AG10803 (cell line): ENCODE data around the gene OGFRL1.
A peak's percentile ranks its signal among the peaks of the same experiment; 100 is the strongest.

Experiments used
- DNase-seq: peaks from one replicate; pipeline ENCODE4 v3.0.0; 2010; ENCODE audit warnings: low read depth
- H3K4me3 ChIP-seq: 2 replicates; pipeline ENCODE4 v1.5.1; 2011; ENCODE audit warnings: mild to moderate bottlenecking, low read length, control low read depth
- CTCF ChIP-seq: conservative IDR thresholded peaks from 2 replicates; pipeline ENCODE4 v1.5.1; 2011; ENCODE audit warnings: mild to moderate bottlenecking, low read length, control low read depth, inconsistent platforms

The OGFRL1 gene

DNA sequence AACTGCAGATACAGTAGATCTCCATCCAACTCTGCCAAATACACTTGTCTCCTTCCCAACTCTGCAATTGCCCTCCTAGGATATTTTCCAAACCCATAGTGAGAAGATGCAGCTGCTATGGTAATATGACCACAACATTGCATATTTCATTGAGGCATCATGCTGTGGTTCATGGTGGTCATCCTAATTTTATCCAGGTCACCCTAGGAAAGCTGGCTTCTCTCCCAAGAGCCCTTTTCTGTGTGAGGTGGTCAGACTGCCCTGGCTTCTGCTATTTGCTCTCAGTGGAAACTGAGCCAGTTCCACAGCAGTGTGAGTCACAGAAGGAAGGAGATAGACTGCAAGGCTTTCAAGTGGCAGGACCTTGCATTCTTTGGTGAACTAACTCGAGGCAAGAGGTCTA is 5.5 kb downstream of the OGFRL1 start:
- no peak for TF ChIP-seq CTCF
- DNase-seq: peak; percentile 97
- H3K4me3 ChIP-seq: no peak overlapping the region

DNA sequence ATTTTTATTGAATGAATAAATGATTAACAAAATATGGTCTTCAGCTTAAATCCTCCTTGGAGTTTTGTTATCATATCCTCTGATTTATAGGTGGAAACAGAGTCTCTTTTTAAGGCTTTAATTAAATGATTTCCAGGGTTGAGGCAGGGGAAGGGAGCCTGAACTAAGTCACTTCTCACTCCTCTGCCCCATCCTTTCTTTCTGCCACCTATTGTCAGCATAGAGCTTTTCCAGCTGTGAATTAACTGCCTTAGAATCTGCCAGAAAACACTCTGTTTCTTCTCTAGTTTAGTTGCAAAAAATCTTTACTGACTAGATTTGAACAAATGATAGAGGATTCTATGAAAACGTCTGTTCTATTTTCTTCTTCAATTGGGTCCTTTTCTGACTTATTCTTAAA is 9.8 kb downstream of the OGFRL1 start:
- H3K4me3 ChIP-seq: no peak overlapping the region
- DNase-seq: no peak
- no peak for TF ChIP-seq CTCF

- TF ChIP-seq CTCF: no peak
- DNase-seq: peak; percentile 74
- H3K4me3 ChIP-seq: no peak overlapping the region
These were observed 11.2 kb downstream of the OGFRL1 start for GRCh38 chr6:71299541-71300470.

DNA sequence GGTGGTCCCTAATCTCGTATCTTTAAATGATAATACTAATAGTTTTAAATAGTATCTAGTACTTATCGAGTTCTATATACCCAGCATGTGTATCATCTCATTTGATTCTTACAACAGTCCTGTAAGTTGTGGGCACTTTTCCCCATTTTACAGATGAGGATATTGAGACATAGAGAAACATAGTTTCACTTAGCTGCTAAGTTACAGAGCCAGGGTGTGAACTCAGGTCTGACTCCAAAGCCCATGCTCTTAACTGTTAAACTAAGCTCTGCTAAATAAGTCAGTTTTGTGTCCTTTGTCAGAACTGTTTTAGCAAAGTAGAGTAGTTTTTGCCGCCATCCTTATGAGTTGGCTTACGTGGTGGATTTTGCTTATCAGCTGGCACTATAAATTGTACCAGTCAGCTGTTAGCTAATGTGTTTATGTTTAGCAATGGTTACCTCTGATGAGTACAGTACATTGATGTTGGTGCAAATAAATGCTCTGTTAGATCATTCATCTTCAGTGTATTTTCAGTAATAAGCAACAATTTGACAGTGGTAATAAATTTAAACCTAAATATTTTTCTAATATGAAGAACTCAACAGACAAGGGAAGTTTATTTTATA is 12.1 kb downstream of the OGFRL1 start:
- DNase-seq: no peak
- H3K4me3 ChIP-seq: no peak overlapping the region
- no peak for TF ChIP-seq CTCF

DNA sequence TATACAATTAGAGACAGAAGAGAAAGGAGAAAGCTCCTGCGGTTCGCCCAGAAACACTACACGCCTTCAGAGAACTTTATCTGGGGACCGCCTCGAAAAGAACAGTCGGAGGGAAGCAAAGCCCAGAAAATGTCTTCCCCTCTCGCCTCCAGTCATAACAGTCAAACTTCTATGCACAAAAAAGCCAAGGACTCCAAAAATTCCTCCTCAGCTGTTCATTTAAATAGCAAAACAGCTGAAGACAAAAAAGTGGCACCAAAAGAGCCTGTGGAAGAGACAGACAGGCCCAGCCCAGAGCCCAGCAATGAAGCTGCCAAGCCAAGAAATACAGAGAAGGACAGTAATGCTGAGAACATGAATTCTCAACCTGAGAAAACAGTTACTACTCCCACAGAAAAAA is 12.9 kb downstream of the OGFRL1 start:
- DNase-seq: no peak
- TF ChIP-seq CTCF: no peak

GRCh38 chr6:71309656-71310055 is 21.0 kb downstream of the OGFRL1 start:
- DNase-seq: no peak
- H3K4me3 ChIP-seq: no peak overlapping the region
- no peak for TF ChIP-seq CTCF

More for the DNA sequence above, 12.9 kb downstream of the OGFRL1 start:
- no peak overlapping the region for H3K4me3 ChIP-seq

GRCh38 chr6:71310261-71310660 is 21.6 kb downstream of the OGFRL1 start:
- H3K4me3 ChIP-seq: no peak overlapping the region
- DNase-seq: no peak
- TF ChIP-seq CTCF: no peak
